HepG2 (cell line): ENCODE measurements around the gene KRT27. TPM values are rescaled to one million over a fixed set of nuclear protein-coding genes. Genes with fewer than 3 reads are reported as not detected.
A peak's percentile ranks its signal among the peaks of the same experiment; 100 is the strongest.

Experiments
- BRD4 ChIP-seq: sonication (generic); formaldehyde crosslinking; IDR thresholded peaks from 2 replicates; pipeline ENCODE4 v1.4.0; 2020; ENCODE audit warnings: missing genetic modification reagents
- DDIT3 ChIP-seq: sonication (generic); formaldehyde crosslinking; IDR thresholded peaks from 2 replicates; pipeline ENCODE4 v1.4.0; 2020; ENCODE audit warnings: mild to moderate bottlenecking, missing genetic modification reagents
- GMEB1 ChIP-seq: sonication (generic); formaldehyde crosslinking; IDR thresholded peaks from 2 replicates; pipeline ENCODE4 v1.5.1; 2020; ENCODE audit warnings: missing genetic modification reagents, mild to moderate bottlenecking, borderline replicate concordance
- HOXA5 ChIP-seq: sonication (generic); formaldehyde crosslinking; IDR thresholded peaks from 2 replicates; pipeline ENCODE4 v1.4.0; 2020; ENCODE audit warnings: missing genetic modification reagents
- ISX ChIP-seq: sonication (generic); formaldehyde crosslinking; conservative IDR thresholded peaks from 2 replicates; pipeline ENCODE4 v1.5.0; 2020; ENCODE audit warnings: missing genetic modification reagents
- KLF6 ChIP-seq: IDR thresholded peaks from 2 replicates; pipeline ENCODE4 v1.8.0; 2016; ENCODE audit warnings: missing biosample characterization, missing genetic modification reagents
- MYC ChIP-seq: sonication (generic); formaldehyde crosslinking; IDR thresholded peaks from 2 replicates; pipeline ENCODE4 v1.9.0; 2021; ENCODE audit warnings: missing genetic modification reagents, borderline replicate concordance
- NR2F6 ChIP-seq, 2 experiments: IDR thresholded peaks; 2 replicates each; pipeline ENCODE4 v1.6.1; 2016; ENCODE audit warnings: antibody characterized with exemption in 1 of 2, mild to moderate bottlenecking in 1 of 2
- POGK ChIP-seq: sonication (generic); formaldehyde crosslinking; conservative IDR thresholded peaks from 2 replicates; pipeline ENCODE4 v1.8.0; 2022; ENCODE audit warnings: mild to moderate bottlenecking, moderate library complexity, missing genetic modification reagents
- SNAPC4 ChIP-seq: sonication (generic); formaldehyde crosslinking; IDR thresholded peaks from 2 replicates; pipeline ENCODE4 v1.4.0; 2020; ENCODE audit warnings: mild to moderate bottlenecking, missing genetic modification reagents
- TAF15 ChIP-seq: fragments of 200-400 bp; formaldehyde crosslinking; IDR thresholded peaks from one replicate; pipeline ENCODE4 v1.6.1; 2018; ENCODE audit warnings: mild to moderate bottlenecking, low read depth, low read length; ENCODE audit not compliant: poor library complexity, severe bottlenecking
- ZBTB1 ChIP-seq: sonication (generic); formaldehyde crosslinking; IDR thresholded peaks from 2 replicates; pipeline ENCODE4 v1.4.0; 2020; ENCODE audit warnings: missing genetic modification reagents, borderline replicate concordance
- ZNF207 ChIP-seq: fragments of 450-650 bp; IDR thresholded peaks from 2 replicates; pipeline ENCODE4 v1.6.1; 2016; ENCODE audit warnings: antibody characterized with exemption, borderline replicate concordance
- ZNF225 ChIP-seq: sonication (generic); formaldehyde crosslinking; IDR thresholded peaks from 2 replicates; pipeline ENCODE4 v1.4.0; 2020; ENCODE audit warnings: mild to moderate bottlenecking, missing genetic modification reagents
- ZNF260 ChIP-seq: sonication (generic); formaldehyde crosslinking; IDR thresholded peaks from 2 replicates; pipeline ENCODE4 v1.4.0; 2020; ENCODE audit warnings: missing genetic modification reagents, low read depth, mild to moderate bottlenecking, borderline replicate concordance
- ZNF326 ChIP-seq: sonication (generic); formaldehyde crosslinking; IDR thresholded peaks from 2 replicates; pipeline ENCODE4 v1.4.0; 2020; ENCODE audit warnings: missing genetic modification reagents, borderline replicate concordance
- ZNF335 ChIP-seq: sonication (generic); formaldehyde crosslinking; IDR thresholded peaks from 2 replicates; pipeline ENCODE4 v1.4.0; 2020; ENCODE audit warnings: missing genetic modification reagents
- ZNF33A ChIP-seq: sonication (generic); formaldehyde crosslinking; IDR thresholded peaks from 2 replicates; pipeline ENCODE4 v1.5.1; 2020; ENCODE audit warnings: missing genetic modification reagents, mild to moderate bottlenecking, moderate library complexity, borderline replicate concordance
- ZNF460 ChIP-seq: sonication (generic); formaldehyde crosslinking; IDR thresholded peaks from 2 replicates; pipeline ENCODE4 v1.5.1; 2020; ENCODE audit warnings: missing genetic modification reagents, mild to moderate bottlenecking, borderline replicate concordance
- ZNF572 ChIP-seq: sonication (generic); formaldehyde crosslinking; IDR thresholded peaks from 2 replicates; pipeline ENCODE4 v1.5.1; 2020; ENCODE audit warnings: mild to moderate bottlenecking, missing genetic modification reagents
- ZNF737 ChIP-seq: sonication (generic); formaldehyde crosslinking; IDR thresholded peaks from 2 replicates; pipeline ENCODE4 v1.5.0; 2020; ENCODE audit warnings: missing genetic modification reagents, mild to moderate bottlenecking, borderline replicate concordance
- polyA plus RNA-seq, 8 experiments: library from polyadenylated mRNA; depleted of rRNA in 3 of 8; stranded (reverse) in 7 of 8; unstranded in 1 of 8; fragments of >200 nt; fragmentation: Illumina TruSeq in 4 of 8; extraction: Trizol in 4 of 8; gene quantifications; 2 replicates each; pipeline versions ENCODE4 v1.2.1 to v1.2.3, GENCODE V29; 2011 to 2016; ENCODE audit warnings: low read depth in 4 of 8, missing spikeins in 1 of 8, mixed read lengths in 1 of 8; ENCODE audit not compliant: insufficient read depth in 1 of 8
- total RNA-seq, 5 experiments: library from RNA; depleted of rRNA; stranded (reverse); fragments of >200 nt; fragmentation: Illumina TruSeq; extraction: Trizol; gene quantifications; 2 replicates each; pipeline ENCODE4 v1.2.3, GENCODE V29; 2016; ENCODE audit warnings: low read depth in 1 of 5

KRT27 gene
- total and polyA plus RNA-seq, 2 of the 13 experiments (the other 11 are each of a cell fraction or from before 2014, with no cell fraction given), result not detected

GRCh38 chr17:40818733-40819527 is 36.6 kb upstream of the KRT27 start (continued):
- no peak for TF ChIP-seq ZNF207
- no peak for TF ChIP-seq ZNF572 (CRISPR knock-in tag)
- peak; percentile 52; the same call in 1 of the 2 replicates for TF ChIP-seq GMEB1 (CRISPR knock-in tag)
- TF ChIP-seq ZNF225 (CRISPR knock-in tag), result no peak
- TF ChIP-seq KLF6 (CRISPR knock-in tag), result peak; percentile 39; the same call in 1 of the 2 replicates
- TF ChIP-seq TAF15, result no peak
- no peak for TF ChIP-seq ZNF460 (CRISPR knock-in tag)
- no peak for TF ChIP-seq BRD4
- TF ChIP-seq ZBTB1 (CRISPR knock-in tag), result no peak
- no peak for TF ChIP-seq ZNF737 (CRISPR knock-in tag)
- TF ChIP-seq ISX (CRISPR knock-in tag), result no peak
- 0 out of 2 replicates have a peak, but pooled peaks have one; percentile 58 for TF ChIP-seq SNAPC4 (CRISPR knock-in tag)
- no peak for TF ChIP-seq ZNF326 (CRISPR knock-in tag)
- TF ChIP-seq NR2F6 (IDR thresholded peaks at IDR 0.05), result no peak
- no peak for TF ChIP-seq NR2F6 (CRISPR knock-in tag; IDR thresholded peaks at IDR 0.05)
- TF ChIP-seq ZNF335 (CRISPR knock-in tag), result no peak
- no peak; the same call in 1 of the 2 replicates for TF ChIP-seq DDIT3
- TF ChIP-seq POGK (CRISPR knock-in tag), result no peak; the same call in 1 of the 2 replicates
- no peak for TF ChIP-seq ZNF260
- TF ChIP-seq HOXA5 (CRISPR knock-in tag), result peak; percentile 54; the same call in 1 of the 2 replicates
- no peak for TF ChIP-seq ZNF33A (CRISPR knock-in tag)
- TF ChIP-seq MYC (CRISPR knock-in tag), result no peak
